HEK293 (cell line): ENCODE data around the gene MAGEF1.

Experiments
- CTCF ChIA-PET: fragments of 350-600 bp; formaldehyde crosslinking; extraction: SDS; loops from one replicate; lab custom pipeline; 2021; ENCODE audit warnings: antibody characterized with exemption; lab: Yijun Ruan, JAX
- POLR2A ChIA-PET: fragments of 300-600 bp; formaldehyde crosslinking; extraction: SDS; loops from one replicate; lab custom pipeline; 2020; ENCODE audit warnings: antibody characterized with exemption, inconsistent platforms; lab: Yijun Ruan, JAX
- H3K27ac ChIP-seq: fragments of 200-500 bp; sonication (Bioruptor generic); 2 replicates; pipeline ENCODE4 v1.5.1; 2014; ENCODE audit warnings: low read depth, low read length, control low read depth, inconsistent platforms; ENCODE audit errors: extremely low read depth
- H3K36me3 ChIP-seq, 2 experiments: fragments of 200-500 bp in 1 of 2; sonication (Bioruptor generic) in 1 of 2; 1 replicate in 1 of 2; 2 replicates in 1 of 2; pipeline ENCODE4 v1.5.1; 2014 to 2017; ENCODE audit warnings: inconsistent platforms in 2 of 2, low read length in 2 of 2; ENCODE audit not compliant: control insufficient read depth in 2 of 2, insufficient read depth in 1 of 2
- H3K4me1 ChIP-seq: fragments of 200-500 bp; sonication (Bioruptor generic); 2 replicates; pipeline ENCODE4 v1.5.1; 2014; ENCODE audit warnings: mild to moderate bottlenecking, low read length, inconsistent platforms; ENCODE audit not compliant: control insufficient read depth, insufficient read depth
- H3K4me3 ChIP-seq: 2 replicates; pipeline ENCODE4 v1.5.1; 2011; ENCODE audit warnings: low read depth, mild to moderate bottlenecking, control low read depth, low read length, moderate library complexity
- H3K9me3 ChIP-seq: fragments of 200-500 bp; sonication (Bioruptor generic); 2 replicates; pipeline ENCODE4 v1.5.1; 2014; ENCODE audit warnings: low read depth, low read length, inconsistent platforms; ENCODE audit not compliant: control insufficient read depth, insufficient read depth
- FEZF1 ChIP-seq: fragments of 450-650 bp; formaldehyde crosslinking; IDR thresholded peaks from 2 replicates; pipeline ENCODE4 v1.5.1; 2016; ENCODE audit warnings: missing biosample characterization, missing genetic modification characterization
- GLIS2 ChIP-seq: fragments of 450-650 bp; formaldehyde crosslinking; IDR thresholded peaks from 2 replicates; pipeline ENCODE4 v1.5.1; 2016; ENCODE audit warnings: missing biosample characterization, missing genetic modification characterization
- IKZF3 ChIP-seq: fragments of 450-650 bp; IDR thresholded peaks from 2 replicates; pipeline ENCODE4 v1.5.0; 2018; ENCODE audit warnings: missing biosample characterization, mild to moderate bottlenecking, missing genetic modification characterization, moderate library complexity
- SETDB1 ChIP-seq: IDR thresholded peaks from one replicate; pipeline ENCODE4 v1.6.1; 2017; ENCODE audit warnings: mild to moderate bottlenecking, low read length, moderate library complexity, mixed read lengths; ENCODE audit not compliant: insufficient read length
- YY1 ChIP-seq: fragments of 450-650 bp; formaldehyde crosslinking; IDR thresholded peaks from 2 replicates; pipeline ENCODE4 v1.5.1; 2018; ENCODE audit warnings: missing biosample characterization, missing genetic modification characterization
- ZBTB10 ChIP-seq: fragments of 450-650 bp; formaldehyde crosslinking; IDR thresholded peaks from 2 replicates; pipeline ENCODE4 v1.5.1; 2016; ENCODE audit warnings: missing biosample characterization, missing genetic modification characterization
- ZBTB17 ChIP-seq: fragments of 450-650 bp; formaldehyde crosslinking; IDR thresholded peaks from 2 replicates; pipeline ENCODE4 v1.5.1; 2016; ENCODE audit warnings: missing biosample characterization, missing genetic modification characterization
- ZBTB7A ChIP-seq: fragments of 450-650 bp; formaldehyde crosslinking; IDR thresholded peaks from 2 replicates; pipeline ENCODE4 v1.5.1; 2016; ENCODE audit warnings: low read depth, missing biosample characterization, missing genetic modification characterization
- ZBTB8A ChIP-seq: fragments of 450-650 bp; formaldehyde crosslinking; IDR thresholded peaks from 2 replicates; pipeline ENCODE4 v1.5.1; 2016; ENCODE audit warnings: missing biosample characterization, missing genetic modification characterization
- ZFP41 ChIP-seq: fragments of 450-650 bp; formaldehyde crosslinking; IDR thresholded peaks from 2 replicates; pipeline ENCODE4 v1.5.1; 2016; ENCODE audit warnings: missing biosample characterization, missing genetic modification characterization, borderline replicate concordance
- ZNF148 ChIP-seq: fragments of 450-650 bp; formaldehyde crosslinking; IDR thresholded peaks from 2 replicates; pipeline ENCODE4 v1.5.0; 2017; ENCODE audit warnings: missing biosample characterization, missing genetic modification characterization, borderline replicate concordance
- ZNF302 ChIP-seq: fragments of 450-650 bp; formaldehyde crosslinking; IDR thresholded peaks from 2 replicates; pipeline ENCODE4 v1.5.1; 2016; ENCODE audit warnings: missing biosample characterization, missing genetic modification characterization, low read depth
- ZNF311 ChIP-seq: fragments of 450-650 bp; formaldehyde crosslinking; IDR thresholded peaks from 2 replicates; pipeline ENCODE4 v1.5.1; 2017; ENCODE audit warnings: missing biosample characterization, missing genetic modification characterization, borderline replicate concordance
- ZNF324 ChIP-seq: fragments of 450-650 bp; formaldehyde crosslinking; IDR thresholded peaks from 2 replicates; pipeline ENCODE4 v1.5.1; 2016; ENCODE audit warnings: missing biosample characterization, missing genetic modification characterization
- ZNF48 ChIP-seq: fragments of 450-650 bp; formaldehyde crosslinking; IDR thresholded peaks from 2 replicates; pipeline ENCODE4 v1.5.1; 2016; ENCODE audit warnings: missing biosample characterization, missing genetic modification characterization
- ZNF558 ChIP-seq: fragments of 450-650 bp; formaldehyde crosslinking; IDR thresholded peaks from 2 replicates; pipeline ENCODE4 v1.5.1; 2016; ENCODE audit warnings: missing biosample characterization, missing genetic modification characterization
- ZNF571 ChIP-seq: fragments of 450-650 bp; formaldehyde crosslinking; IDR thresholded peaks from 2 replicates; pipeline ENCODE4 v1.5.0; 2017; ENCODE audit warnings: missing biosample characterization, missing genetic modification characterization
- ZNF660 ChIP-seq: fragments of 450-650 bp; IDR thresholded peaks from 2 replicates; pipeline ENCODE4 v1.5.1; 2018; ENCODE audit warnings: missing biosample characterization, mild to moderate bottlenecking, missing genetic modification characterization
- ZNF692 ChIP-seq: fragments of 450-650 bp; formaldehyde crosslinking; IDR thresholded peaks from 2 replicates; pipeline ENCODE4 v1.5.1; 2016; ENCODE audit warnings: missing biosample characterization, missing genetic modification characterization
- ZSCAN16 ChIP-seq: fragments of 450-650 bp; formaldehyde crosslinking; IDR thresholded peaks from 2 replicates; pipeline ENCODE4 v1.5.1; 2016; ENCODE audit warnings: missing biosample characterization, missing genetic modification characterization
- ZSCAN30 ChIP-seq: fragments of 450-650 bp; IDR thresholded peaks from 2 replicates; pipeline ENCODE4 v1.5.1; 2018; ENCODE audit warnings: missing biosample characterization, mild to moderate bottlenecking, missing genetic modification characterization, moderate library complexity
- ZXDB ChIP-seq: fragments of 450-650 bp; formaldehyde crosslinking; IDR thresholded peaks from 2 replicates; pipeline ENCODE4 v1.5.1; 2016; ENCODE audit warnings: missing biosample characterization, missing genetic modification characterization

MAGEF1 gene

GRCh38 chr3:184726497-184726896 is 14.6 kb upstream of the MAGEF1 start:
- POLR2A ChIA-PET, result interaction anchor here (1.1 kb wide), 1 partner anchor 165 kb away, joined by 4 read pairs; the partner anchor contains the start of gene EPHB3
- TF ChIP-seq ZXDB, result no peak
- Histone ChIP-seq H3K27ac (no peak overlapping the region), H3K4me1 (no peaks in the 10 kb centered on the region), H3K4me3 (no peak overlapping the region), H3K36me3 (no peaks in the 10 kb centered on the region), H3K9me3 (no peaks in the 10 kb centered on the region)
- CTCF ChIA-PET, result interaction anchor here (0.6 to 2.5 kb wide), 23 partner anchors 9 to 185 kb away, joined by 3 to 16 read pairs (median 4); partner anchors contain the start of gene EPHB3

- H3K36me3 ChIP-seq, result no peaks in the 10 kb centered on the region
- ChIA-PET CTCF (interaction anchor here (0.6 to 2.5 kb wide), 3 partner anchors 153 to 164 kb away, joined by 3 to 16 read pairs (median 3); partner anchors contain the start of gene EPHB3), POLR2A (no interaction called here)
- no peak overlapping the region for H3K27ac ChIP-seq
- H3K9me3 ChIP-seq, result no peaks in the 10 kb centered on the region
- no peaks in the 10 kb centered on the region for H3K4me1 ChIP-seq
- no peak overlapping the region for H3K4me3 ChIP-seq
- TF ChIP-seq ZBTB10 (tag by site-specific recombination) (no peak), ZNF558 (tag by site-specific recombination) (no peak), YY1 (tag by site-specific recombination) (no peak), ZSCAN30 (no peak), ZNF692 (tag by site-specific recombination) (no peak), ZNF148 (tag by site-specific recombination) (no peak)
Measured at GRCh38 chr3:184725176-184725719, 13.4 kb upstream of the MAGEF1 start.

GRCh38 chr3:184724699-184725098 is 12.8 kb upstream of the MAGEF1 start:
- Histone ChIP-seq H3K4me1 (no peaks in the 10 kb centered on the region), H3K9me3 (no peaks in the 10 kb centered on the region), H3K36me3 (no peaks in the 10 kb centered on the region), H3K27ac (no peak overlapping the region), H3K4me3 (no peak overlapping the region)
- ChIA-PET CTCF (interaction anchor here (0.7 to 2.5 kb wide), 3 partner anchors 10 to 163 kb away, joined by 3 to 16 read pairs (median 3); partner anchors contain the start of gene EPHB3), POLR2A (no interaction called here)
- TF ChIP-seq ZNF311 (tag by site-specific recombination) (no peak), ZFP41 (no peak), ZBTB7A (tag by site-specific recombination) (no peak), FEZF1 (tag by site-specific recombination) (no peak), IKZF3 (tag by site-specific recombination) (no peak), GLIS2 (no peak), YY1 (tag by site-specific recombination) (no peak), ZSCAN16 (tag by site-specific recombination) (no peak), ZNF48 (tag by site-specific recombination) (no peak), ZNF660 (tag by site-specific recombination) (no peak), SETDB1 (no peak), ZBTB17 (tag by site-specific recombination) (no peak), ZNF302 (tag by site-specific recombination) (no peak), ZNF324 (no peak), ZNF571 (no peak), ZXDB (no peak), ZBTB8A (tag by site-specific recombination) (no peak)
